ENCODE data around the gene HELZ2.

Gene HELZ2

GRCh38 chr20:63536241-63536977, 37.6 kb downstream of the HELZ2 start:
- DNase-seq, result no peak

- DNase-seq, result no peak
These were observed 39.0 kb downstream of the HELZ2 start for GRCh38 chr20:63534831-63535651.

- no peak for DNase-seq
These were observed 39.6 kb downstream of the HELZ2 start for GRCh38 chr20:63534427-63534830.

- DNase-seq, result no peak
These were observed 40.1 kb downstream of the HELZ2 start for GRCh38 chr20:63533871-63534393.

- DNase-seq, result no peak
These were observed 40.7 kb downstream of the HELZ2 start for GRCh38 chr20:63533388-63533787.

GRCh38 chr20:63532449-63532971, 41.5 kb downstream of the HELZ2 start:
- DNase-seq, result no peak

GRCh38 chr20:63531686-63532448, 42.2 kb downstream of the HELZ2 start:
- DNase-seq, result no peak

GRCh38 chr20:63530788-63531160, 43.3 kb downstream of the HELZ2 start:
- DNase-seq, result no peak

- DNase-seq, result no peak
These were observed 43.9 kb downstream of the HELZ2 start for GRCh38 chr20:63529861-63530787.

- no peak for DNase-seq
These were observed 44.7 kb downstream of the HELZ2 start for GRCh38 chr20:63529180-63529860.

GRCh38 chr20:63527184-63527583, 46.9 kb downstream of the HELZ2 start:
- DNase-seq, result no peak

- DNase-seq, result no peak
These were observed 48.1 kb downstream of the HELZ2 start for GRCh38 chr20:63525971-63526370.

GRCh38 chr20:63525185-63525584, 48.9 kb downstream of the HELZ2 start:
- no peak for DNase-seq

All from NCI-H2107 (cell line).